ENCODE data around the gene BBS4. TPM values are rescaled to one million over a fixed set of nuclear protein-coding genes. Genes with fewer than 3 reads are reported as not detected.

The BBS4 gene
- total RNA-seq, 1 donor from 2014 or later: 9.6 TPM

DNA sequence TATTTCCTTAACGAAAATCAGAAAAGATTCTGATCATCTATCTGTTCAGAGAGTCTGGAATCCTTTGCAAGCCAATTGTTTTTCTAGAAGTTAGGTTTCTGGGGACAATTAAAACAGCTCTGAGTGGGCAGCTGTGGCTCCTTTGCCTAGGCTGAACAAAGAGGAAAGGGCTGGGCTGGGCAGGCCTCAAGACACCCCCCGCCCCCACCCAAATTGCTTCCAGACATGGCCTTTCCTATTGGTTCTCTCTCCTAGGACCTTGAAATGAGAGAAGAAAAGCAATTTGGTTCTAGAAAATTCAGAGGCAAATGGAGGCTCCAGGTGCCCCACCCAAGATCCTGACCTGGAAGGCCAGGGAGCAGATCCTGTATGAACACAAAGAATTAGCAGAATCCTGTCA is 99.8 kb downstream of the BBS4 start:
- ATAC-seq: no peak
- no peak for DNase-seq
- intact Hi-C loops (cut with micrococcal nuclease): no loop called here

DNA sequence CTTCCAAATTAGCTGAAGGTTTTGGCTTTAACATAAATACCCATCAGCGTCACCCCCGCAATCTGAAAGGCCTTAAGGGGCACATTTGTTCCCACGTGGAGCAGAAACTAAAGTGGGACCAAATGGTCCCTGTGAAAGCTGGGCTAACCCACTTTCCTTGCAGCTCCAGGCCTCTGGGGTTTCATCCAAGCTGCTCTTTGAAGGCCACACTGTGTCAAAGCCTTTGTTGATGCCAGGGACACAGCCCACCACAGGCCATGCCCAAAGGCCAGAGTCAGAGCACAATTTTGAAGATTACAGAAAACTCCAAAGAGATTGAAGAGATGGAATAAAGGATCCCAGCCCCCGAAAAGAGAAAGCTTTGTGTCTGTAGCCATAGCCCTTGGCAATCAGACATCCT is 100.2 kb downstream of the BBS4 start:
- DNase-seq (no peak), ATAC-seq (no peak)
- intact Hi-C loops (cut with micrococcal nuclease): no loop called here

DNA sequence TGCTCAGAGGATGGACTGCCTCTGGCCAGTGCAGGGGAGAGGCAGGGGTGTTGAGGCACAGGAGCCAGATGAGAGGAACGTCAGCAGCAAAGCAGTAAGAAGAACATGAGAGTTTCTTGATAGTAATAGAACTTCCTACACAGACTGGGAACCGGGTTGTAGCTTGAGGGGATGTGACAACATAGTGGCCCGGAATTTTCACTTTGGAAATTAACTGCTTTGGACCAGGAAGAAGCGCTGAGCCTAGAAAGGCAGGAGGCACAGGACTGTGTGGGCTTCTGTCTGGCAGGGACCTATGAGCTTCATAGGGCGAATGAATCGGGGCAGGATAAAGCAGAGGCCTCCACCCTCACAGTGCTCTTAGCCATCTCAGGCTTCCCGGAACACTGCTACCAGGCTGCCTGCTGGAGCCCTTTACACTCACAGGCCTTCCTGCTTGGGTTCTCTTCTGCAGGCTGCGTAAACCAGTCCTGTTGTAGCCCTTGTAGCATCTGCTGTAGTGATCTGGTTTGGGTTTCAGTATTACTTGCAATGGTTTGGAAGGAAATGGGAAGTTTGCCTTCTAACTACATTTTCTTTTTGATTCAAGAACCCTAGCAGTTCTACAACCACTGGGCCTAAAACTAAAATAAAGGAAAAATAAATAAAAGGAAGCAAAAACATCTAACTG is 100.8 kb downstream of the BBS4 start:
- intact Hi-C loops (cut with micrococcal nuclease): no loop called here
- DNase-seq: no peak
- no peak for ATAC-seq

GRCh38 chr15:72787526-72787925 is 101.5 kb downstream of the BBS4 start:
- DNase-seq (no peak), ATAC-seq (no peak)
- intact Hi-C loops (cut with micrococcal nuclease): no loop called here

Other genes starting within 250 kb of the BBS4 start
- 184 TPM for gene ARIH1, start 211.9 kb upstream of the BBS4 start, total RNA-seq
- gene GOLGA6B, start 31.5 kb upstream of the BBS4 start, total RNA-seq: not detected
- gene HIGD2B, start within 50 bp of the BBS4 start, total RNA-seq: not detected
- 8.4 TPM for gene ADPGK, start 97.6 kb downstream of the BBS4 start, total RNA-seq